OCI-LY3 (cell line): ENCODE measurements around the gene ADCY7.

Source experiments
- CTCF ChIP-seq: fragments of 200-600, 300-600 bp; sonication (generic); IDR thresholded peaks from 2 replicates; pipeline ENCODE4 v1.5.1; 2014; ENCODE audit warnings: antibody characterized with exemption, low read length, low read depth
- EZH2phosphoT487 ChIP-seq: fragments of 200-600 bp; shearing (Covaris generic); IDR thresholded peaks from 2 replicates; pipeline ENCODE4 v1.6.1; 2018; ENCODE audit warnings: antibody characterized with exemption, mixed run types, low read depth

- no peak for TF ChIP-seq CTCF
- TF ChIP-seq EZH2phosphoT487: no peak
Observed at GRCh38 chr16:50292566-50292948, 26.2 kb downstream of the ADCY7 start.
